Measurements from ENCODE around the gene SLC8A3.

GRCh38 chr14:70084226-70084625, 104.5 kb downstream of the SLC8A3 start:
- TF ChIP-seq POLR2A (IDR thresholded peaks at IDR 0.05; ENCODE audit: low read depth, low read length) (no peak), EGR1 (IDR thresholded peaks at IDR 0.05; ENCODE audit: borderline replicate concordance in 1 of 2, low read depth in 2 of 2, low read length in 2 of 2) (no peak), CTCF (IDR thresholded peaks at IDR 0.05 in 2 of 3, conservative IDR thresholded peaks at IDR 0.05 in 1 of 3; ENCODE audit: control insufficient read depth in 2 of 3, extremely low read depth in 1 of 3, insufficient read depth in 1 of 3, low read depth in 3 of 3, low read length in 3 of 3) (no peak), FOS (IDR thresholded peaks at IDR 0.05; ENCODE audit: borderline replicate concordance, extremely low read depth, insufficient read length) (no peak), HDAC6 (IDR thresholded peaks at IDR 0.05; ENCODE audit: unreplicated experiment) (no peak), ZZZ3 (IDR thresholded peaks at IDR 0.05; ENCODE audit: control insufficient read depth, insufficient read length, low read depth) (no peak), ATF2 (IDR thresholded peaks at IDR 0.05; ENCODE audit: low read length) (no peak), SP1 (IDR thresholded peaks at IDR 0.05; ENCODE audit: low read depth, low read length) (no peak), YBX1 (IDR thresholded peaks at IDR 0.05) (no peak), JUND (IDR thresholded peaks at IDR 0.05; ENCODE audit: low read depth, low read length) (no peak), PAX8 (IDR thresholded peaks at IDR 0.05) (no peak)
- TF ChIP-seq, protein P1, sequence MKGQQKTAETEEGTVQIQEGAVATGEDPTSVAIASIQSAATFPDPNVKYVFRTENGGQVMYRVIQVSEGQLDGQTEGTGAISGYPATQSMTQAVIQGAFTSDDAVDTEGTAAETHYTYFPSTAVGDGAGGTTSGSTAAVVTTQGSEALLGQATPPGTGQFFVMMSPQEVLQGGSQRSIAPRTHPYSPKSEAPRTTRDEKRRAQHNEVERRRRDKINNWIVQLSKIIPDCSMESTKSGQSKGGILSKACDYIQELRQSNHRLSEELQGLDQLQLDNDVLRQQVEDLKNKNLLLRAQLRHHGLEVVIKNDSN (IDR thresholded peaks at IDR 0.05; ENCODE audit: borderline replicate concordance, extremely low read length, insufficient read depth, low read depth, low read length), result no peak
